Activated CD4-positive, alpha-beta T cell treated with anti-CD3 and anti-CD28 coated beads for 24 hours (primary cell): ENCODE results near the gene TIAM2.
"Not testable (repeated sequence)": the region's sequence is repeated elsewhere in the genome, so short reads cannot be mapped to it uniquely, and the experiment has no call there.

Experiments used
- DNase-seq, 2 donors: peaks; one replicate each; pipeline ENCODE4 v3.0.0-alpha.2; 2020; ENCODE audit warnings: low read depth in 2 of 2

Gene TIAM2

GRCh38 chr6:154995254-154996015 is at the start of gene TIAM2:
TSS of gene TIAM2 (plus strand) at chr6:154995315. CDS start at chr6:155129224, 133,909 bp downstream.
- DNase-seq, result peak in 1 of 2 donors; percentile 14

GRCh38 chr6:154950979-154951344 is 44.2 kb upstream of the TIAM2 start:
- DNase-seq, result no peak

GRCh38 chr6:154951345-154952200 is 43.5 kb upstream of the TIAM2 start:
- no peak for DNase-seq

GRCh38 chr6:154953644-154954043 is 41.5 kb upstream of the TIAM2 start:
- no peak for DNase-seq

- DNase-seq, result no peak
These were observed 40.8 kb upstream of the TIAM2 start for GRCh38 chr6:154954347-154954746.

GRCh38 chr6:154956771-154957522 is 38.2 kb upstream of the TIAM2 start:
- no peak for DNase-seq

GRCh38 chr6:154958469-154958868 is 36.6 kb upstream of the TIAM2 start:
- DNase-seq, result no peak

GRCh38 chr6:154960299-154960843 is 34.7 kb upstream of the TIAM2 start:
- no peak for DNase-seq

- DNase-seq, result no peak
These were observed 34.1 kb upstream of the TIAM2 start for GRCh38 chr6:154960854-154961530.

- no peak for DNase-seq
These were observed 32.4 kb upstream of the TIAM2 start for GRCh38 chr6:154962753-154963152.

GRCh38 chr6:154966065-154966770 is 28.9 kb upstream of the TIAM2 start:
- not testable (repeated sequence) for DNase-seq

- DNase-seq, result no peak
These were observed 25.3 kb upstream of the TIAM2 start for GRCh38 chr6:154969796-154970195.

GRCh38 chr6:154974485-154975149 is 20.5 kb upstream of the TIAM2 start:
- DNase-seq, result no peak

GRCh38 chr6:154977588-154977987 is 17.5 kb upstream of the TIAM2 start:
- no peak for DNase-seq

GRCh38 chr6:154980273-154981078 is 14.6 kb upstream of the TIAM2 start:
- DNase-seq, result no peak

- DNase-seq, result no peak
These were observed 13.8 kb upstream of the TIAM2 start for GRCh38 chr6:154981079-154981870.

GRCh38 chr6:154984146-154984545 is 11.0 kb upstream of the TIAM2 start:
- no peak for DNase-seq

GRCh38 chr6:154986787-154987235 is 8.3 kb upstream of the TIAM2 start:
- no peak for DNase-seq
